Subcutaneous adipose tissue (tissue), 4 donors: ENCODE measurements around the gene AGAP3. TPM values are rescaled to one million over a fixed set of nuclear protein-coding genes. Genes with fewer than 3 reads are reported as not detected.

ENCODE experiments used
- CTCF ChIP-seq: fragments of 450-650 bp; IDR thresholded peaks from one replicate; pipeline ENCODE4 v1.5.1; 2016; ENCODE audit warnings: low read depth, mild to moderate bottlenecking, control low read depth, antibody characterized with exemption, moderate library complexity
- total RNA-seq, 4 donors: library from RNA; depleted of rRNA; stranded (reverse); fragments of >200 nt; gene quantifications; one replicate each; pipeline ENCODE4 v1.1.0, GENCODE V29; 2016

Gene AGAP3
- total RNA-seq, 4 donors from 2014 or later = 54.4 to 86.7 (median 62.7) TPM

GRCh38 chr7:151101621-151102396 is 15.5 kb downstream of the AGAP3 start:
- no peak for TF ChIP-seq CTCF

- no peak for TF ChIP-seq CTCF
Measured at GRCh38 chr7:151102991-151103390, 16.7 kb downstream of the AGAP3 start.

- no peak for TF ChIP-seq CTCF
Measured at GRCh38 chr7:151103973-151104372, 17.7 kb downstream of the AGAP3 start.

GRCh38 chr7:151104411-151105235 is 18.3 kb downstream of the AGAP3 start:
- TF ChIP-seq CTCF = no peak

- TF ChIP-seq CTCF = no peak
Measured at GRCh38 chr7:151107882-151108281, 21.6 kb downstream of the AGAP3 start.

GRCh38 chr7:151109094-151110048 is 23.1 kb downstream of the AGAP3 start:
- TF ChIP-seq CTCF = no peak
